SU-DHL-6 (cell line): ENCODE measurements around the gene MPEG1.

Source experiments
- H2AFZ ChIP-seq: fragments of 200-600 bp; sonication (generic); 2 replicates; pipeline ENCODE4 v1.6.1; 2014; ENCODE audit warnings: low read depth, mild to moderate bottlenecking, moderate library complexity, mixed read lengths, antibody characterized with exemption, low read length; ENCODE audit not compliant: severe bottlenecking
- H3F3A ChIP-seq: fragments of 200-600 bp; shearing (Covaris generic); 2 replicates; pipeline ENCODE4 v1.6.0; 2016; ENCODE audit warnings: antibody characterized with exemption, mild to moderate bottlenecking; ENCODE audit not compliant: insufficient read depth
- H3K27ac ChIP-seq: fragments of 200-600 bp; sonication (generic); 2 replicates; pipeline ENCODE4 v1.5.1; 2016; ENCODE audit warnings: low read depth, mild to moderate bottlenecking, low read length, moderate library complexity, mixed read lengths
- H3K27me3 ChIP-seq: fragments of 200-600 bp; sonication (generic), shearing (Covaris generic); 2 replicates; pipeline ENCODE4 v1.6.0; 2014; ENCODE audit warnings: mild to moderate bottlenecking, low read length
- H3K36me3 ChIP-seq: fragments of 200-600 bp; sonication (generic); 2 replicates; pipeline ENCODE4 v1.6.1; 2014; ENCODE audit warnings: mild to moderate bottlenecking, low read length, mixed read lengths
- H3K4me2 ChIP-seq: fragments of 300-600, 200-600 bp; shearing (Covaris generic), sonication (generic); 2 replicates; pipeline ENCODE4 v1.6.0; 2014; ENCODE audit warnings: low read length, low read depth, mild to moderate bottlenecking; ENCODE audit not compliant: poor library complexity, severe bottlenecking
- H3K4me3 ChIP-seq: fragments of 200-600 bp; sonication (generic); 2 replicates; pipeline ENCODE4 v1.5.1; 2014; ENCODE audit warnings: antibody characterized with exemption, low read length, mild to moderate bottlenecking, mixed read lengths; ENCODE audit not compliant: insufficient read depth, poor library complexity, severe bottlenecking
- H3K79me2 ChIP-seq: fragments of 200-600 bp; sonication (generic); 2 replicates; pipeline ENCODE4 v1.6.1; 2014; ENCODE audit warnings: mild to moderate bottlenecking, low read length, moderate library complexity; ENCODE audit not compliant: insufficient read depth
- H3K9ac ChIP-seq: fragments of 200-600 bp; sonication (generic); 2 replicates; pipeline ENCODE4 v1.7.0; 2014; ENCODE audit warnings: mild to moderate bottlenecking, low read length
- H3K9me2 ChIP-seq: fragments of 200-600 bp; sonication (generic); replicated peaks from 2 replicates; pipeline ENCODE4 v1.6.1; 2014; ENCODE audit warnings: low read length; ENCODE audit not compliant: insufficient read depth
- H3K9me3 ChIP-seq: fragments of 200-600 bp; sonication (generic); 2 replicates; pipeline ENCODE4 v1.6.1; 2014; ENCODE audit warnings: low read length, mixed read lengths; ENCODE audit not compliant: insufficient read depth
- H4K20me1 ChIP-seq: fragments of 200-600 bp; sonication (generic); 2 replicates; pipeline ENCODE4 v1.6.1; 2014; ENCODE audit warnings: low read depth, mild to moderate bottlenecking, antibody characterized with exemption, low read length, moderate library complexity, mixed read lengths
- CTCF ChIP-seq: fragments of 200-600 bp; sonication (generic); IDR thresholded peaks from one replicate; pipeline ENCODE4 v1.5.1; 2017; ENCODE audit warnings: antibody characterized with exemption, mild to moderate bottlenecking, low read length, moderate library complexity; ENCODE audit not compliant: insufficient read depth, poor library complexity, severe bottlenecking
- EZH2phosphoT487 ChIP-seq: fragments of 200-600 bp; sonication (generic), shearing (Covaris generic); conservative IDR thresholded peaks from 2 replicates; pipeline ENCODE4 v1.6.1; 2018; ENCODE audit warnings: mild to moderate bottlenecking, antibody characterized with exemption, low read length, moderate library complexity, mixed read lengths

MPEG1 gene

GRCh38 chr11:59254286-59254685 is 41.6 kb upstream of the MPEG1 start:
- no peaks in the 10 kb centered on the region for H3K9me3 ChIP-seq
- H3K27ac ChIP-seq, result no peak overlapping the region
- H2AFZ ChIP-seq, result no peak overlapping the region
- no peaks in the 10 kb centered on the region for H3K27me3 ChIP-seq
- TF ChIP-seq CTCF (no peak), EZH2phosphoT487 (no peak)
- no peaks in the 10 kb centered on the region for H3K36me3 ChIP-seq
- H3K4me2 ChIP-seq, result no peak overlapping the region
- H3F3A ChIP-seq, result no peaks in the 10 kb centered on the region
- no peaks in the 10 kb centered on the region for H3K79me2 ChIP-seq
- no peaks in the 10 kb centered on the region for H3K9me2 ChIP-seq
- no peaks in the 10 kb centered on the region for H4K20me1 ChIP-seq
- no peak overlapping the region for H3K4me3 ChIP-seq
- H3K9ac ChIP-seq, result no peak overlapping the region

GRCh38 chr11:59253001-59253400 is 40.3 kb upstream of the MPEG1 start:
- Histone ChIP-seq H3K4me3 (no peak overlapping the region), H3K27ac (no peak overlapping the region), H3K4me2 (no peak overlapping the region), H3K9me3 (no peaks in the 10 kb centered on the region), H3K9ac (no peak overlapping the region), H3K9me2 (no peaks in the 10 kb centered on the region), H4K20me1 (no peaks in the 10 kb centered on the region), H3F3A (no peaks in the 10 kb centered on the region), H3K36me3 (no peaks in the 10 kb centered on the region), H3K27me3 (no peaks in the 10 kb centered on the region), H2AFZ (no peak overlapping the region), H3K79me2 (no peaks in the 10 kb centered on the region)
- TF ChIP-seq CTCF, result no peak
- no peak for TF ChIP-seq EZH2phosphoT487

GRCh38 chr11:59249535-59249934 is 36.8 kb upstream of the MPEG1 start:
- Histone ChIP-seq H3K36me3 (no peaks in the 10 kb centered on the region), H3K79me2 (no peaks in the 10 kb centered on the region), H3K9ac (no peak overlapping the region), H2AFZ (no peak overlapping the region), H3K9me2 (no peaks in the 10 kb centered on the region), H4K20me1 (no peaks in the 10 kb centered on the region), H3K27me3 (no peaks in the 10 kb centered on the region), H3K9me3 (peaks cover 4% of the 10 kb centered on the region; the same call in 1 of the 2 replicates), H3K27ac (no peak overlapping the region), H3F3A (no peaks in the 10 kb centered on the region), H3K4me3 (no peak overlapping the region), H3K4me2 (no peak overlapping the region)
- TF ChIP-seq EZH2phosphoT487, result no peak
- TF ChIP-seq CTCF, result no peak
